ENCODE data around the gene TOM1. TPM values are rescaled to one million over a fixed set of nuclear protein-coding genes. Genes with fewer than 3 reads are reported as not detected.

Gene TOM1
- total and polyA plus RNA-seq, 9 donors, result 16.9 to 48.9 (median 39.1) TPM

DNA sequence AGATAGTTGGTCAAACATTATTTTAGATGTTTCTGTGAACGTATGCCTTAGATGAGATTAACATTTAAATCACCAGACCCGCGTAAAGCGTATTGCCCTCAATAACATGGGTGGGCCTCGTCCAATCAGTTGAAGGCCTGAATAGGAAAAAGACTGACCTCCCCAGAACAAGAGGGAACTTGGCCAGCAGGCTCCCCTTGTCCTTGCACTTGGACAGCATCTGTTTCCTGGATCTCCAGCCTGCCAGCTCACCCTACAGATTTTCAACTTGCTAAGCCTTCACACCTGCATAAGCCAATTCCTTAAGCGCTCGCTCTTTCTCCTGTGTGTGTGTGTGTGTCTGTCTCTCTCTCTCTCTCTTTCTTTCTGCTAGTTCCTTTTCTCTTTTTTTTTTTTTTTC, 8.2 kb downstream of the TOM1 start:
- intact Hi-C loops (cut with DNase I), result no loop called here
- TF ChIP-seq EP300 (IDR thresholded peaks at IDR 0.05) (no peak), POLR2A (IDR thresholded peaks at IDR 0.05) (no peak)
- TF ChIP-seq, protein P1, sequence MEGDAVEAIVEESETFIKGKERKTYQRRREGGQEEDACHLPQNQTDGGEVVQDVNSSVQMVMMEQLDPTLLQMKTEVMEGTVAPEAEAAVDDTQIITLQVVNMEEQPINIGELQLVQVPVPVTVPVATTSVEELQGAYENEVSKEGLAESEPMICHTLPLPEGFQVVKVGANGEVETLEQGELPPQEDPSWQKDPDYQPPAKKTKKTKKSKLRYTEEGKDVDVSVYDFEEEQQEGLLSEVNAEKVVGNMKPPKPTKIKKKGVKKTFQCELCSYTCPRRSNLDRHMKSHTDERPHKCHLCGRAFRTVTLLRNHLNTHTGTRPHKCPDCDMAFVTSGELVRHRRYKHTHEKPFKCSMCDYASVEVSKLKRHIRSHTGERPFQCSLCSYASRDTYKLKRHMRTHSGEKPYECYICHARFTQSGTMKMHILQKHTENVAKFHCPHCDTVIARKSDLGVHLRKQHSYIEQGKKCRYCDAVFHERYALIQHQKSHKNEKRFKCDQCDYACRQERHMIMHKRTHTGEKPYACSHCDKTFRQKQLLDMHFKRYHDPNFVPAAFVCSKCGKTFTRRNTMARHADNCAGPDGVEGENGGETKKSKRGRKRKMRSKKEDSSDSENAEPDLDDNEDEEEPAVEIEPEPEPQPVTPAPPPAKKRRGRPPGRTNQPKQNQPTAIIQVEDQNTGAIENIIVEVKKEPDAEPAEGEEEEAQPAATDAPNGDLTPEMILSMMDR (IDR thresholded peaks at IDR 0.05), result no peak
- no peaks in the 10 kb centered on the region for H3K9me3 ChIP-seq
- H3K4me1 ChIP-seq (ENCODE audit: insufficient read depth), result peaks cover 3% of the 10 kb centered on the region
- H3K36me3 ChIP-seq, result no peaks in the 10 kb centered on the region
- no peak for DNase-seq
- WGBS, 3 donors, result 88 to 92% (median 91%) methylated on average over 7 of the region's 7 CpGs
- no peak overlapping the region for H3K4me3 ChIP-seq
- no peak overlapping the region for H3K27ac ChIP-seq
- no peaks in the 10 kb centered on the region for H3K27me3 ChIP-seq

DNA sequence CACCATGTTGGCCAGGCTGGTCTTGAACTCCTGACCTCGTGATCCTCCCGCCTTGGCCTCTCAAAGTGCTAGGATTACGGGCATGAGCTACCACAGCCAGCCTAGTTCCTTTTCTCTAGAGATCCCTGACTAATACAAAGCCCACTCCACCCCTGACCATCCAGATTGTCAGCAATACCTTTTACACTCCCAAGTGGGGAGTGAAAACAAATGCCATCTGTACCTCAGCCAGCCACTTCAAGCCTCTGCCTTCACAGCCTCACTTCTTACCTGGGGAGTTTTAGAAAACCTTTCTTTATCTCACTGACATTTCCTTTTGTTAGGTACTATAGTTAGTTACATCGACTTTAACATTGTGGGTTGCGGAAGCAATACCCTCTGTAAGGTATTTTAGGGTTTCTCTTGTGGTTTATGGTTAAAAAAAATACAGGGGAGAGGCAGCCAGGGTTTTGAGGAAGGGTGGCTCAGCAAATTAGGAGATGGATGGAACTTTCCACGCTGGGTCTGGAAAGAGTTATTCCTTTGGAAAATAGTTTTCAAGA, 8.9 kb downstream of the TOM1 start:
- no peak for DNase-seq
- H3K36me3 ChIP-seq, result no peaks in the 10 kb centered on the region
- WGBS, 3 donors, result 87 to 92% (median 87%) methylated on average over 6 of the region's 6 CpGs

DNA sequence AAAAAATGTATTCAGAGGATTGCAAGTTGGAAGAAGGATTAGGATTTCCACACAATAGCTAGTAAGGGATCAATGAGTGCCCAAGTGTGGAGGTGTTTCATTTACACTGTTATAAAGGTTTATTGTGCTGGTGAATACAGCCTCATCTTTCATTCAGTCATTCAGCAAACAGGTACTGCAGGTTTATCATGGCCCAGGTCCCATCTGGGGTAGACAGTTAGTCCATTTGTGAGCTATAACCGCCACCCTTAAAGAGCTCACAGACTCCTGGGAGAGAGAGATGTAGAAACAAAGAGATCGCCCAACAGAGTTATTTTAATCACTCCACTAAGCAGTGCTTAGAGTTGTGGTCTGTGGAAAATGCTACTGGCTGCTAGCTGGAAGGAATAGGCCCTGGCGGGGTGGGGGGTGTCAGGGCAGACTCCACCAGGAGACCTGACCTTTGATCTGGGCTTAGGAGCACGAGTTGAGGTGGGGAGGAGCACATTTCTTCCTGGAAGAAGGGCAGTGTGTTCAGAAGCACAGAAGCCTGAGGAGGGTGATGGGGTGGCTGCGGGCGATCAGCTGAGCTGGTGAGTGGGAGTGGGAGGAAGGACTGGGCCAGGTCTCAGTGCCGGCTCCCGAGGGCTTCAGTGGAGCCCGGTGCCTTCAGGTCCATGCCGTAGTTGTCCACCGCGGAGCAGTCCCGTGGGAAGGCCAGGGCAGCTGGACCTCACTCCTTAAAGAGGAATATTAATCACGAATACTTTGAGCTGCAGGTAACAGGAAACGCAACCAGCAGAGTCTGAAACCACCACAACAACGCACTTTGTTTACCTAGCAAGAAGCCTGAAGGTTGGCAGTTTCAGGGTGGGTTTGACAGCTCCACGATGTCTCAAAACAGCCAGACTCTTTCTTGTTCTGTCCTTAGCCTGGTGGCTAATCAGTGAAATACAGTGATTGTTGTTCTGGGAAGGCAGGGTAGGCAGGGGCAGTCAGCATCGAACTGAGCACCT, 11.2 kb downstream of the TOM1 start:
- H3K4me1 ChIP-seq (ENCODE audit: insufficient read depth), result peaks cover 14% of the 10 kb centered on the region
- TF ChIP-seq EP300 (IDR thresholded peaks at IDR 0.05) (no peak), POLR2A (IDR thresholded peaks at IDR 0.05) (no peak)
- TF ChIP-seq, protein P1 (IDR thresholded peaks at IDR 0.05), result no peak
- H3K9me3 ChIP-seq, result no peaks in the 10 kb centered on the region
- H3K36me3 ChIP-seq, result no peaks in the 10 kb centered on the region
- H3K27me3 ChIP-seq, result no peaks in the 10 kb centered on the region
- peak in 2 of 5 donors; percentile 10 to 30 for DNase-seq
- H3K4me3 ChIP-seq, result no peak overlapping the region
- H3K27ac ChIP-seq, result no peak overlapping the region
- intact Hi-C loops (cut with DNase I), result no loop called here
- WGBS, 3 donors, result 60 to 67% (median 65%) methylated on average over 18 of the region's 18 CpGs

More for the DNA sequence above, 8.9 kb downstream of the TOM1 start:
- no peaks in the 10 kb centered on the region for H3K27me3 ChIP-seq
- no peaks in the 10 kb centered on the region for H3K9me3 ChIP-seq
- intact Hi-C loops (cut with DNase I), result no loop called here
- TF ChIP-seq POLR2A (IDR thresholded peaks at IDR 0.05) (no peak), EP300 (IDR thresholded peaks at IDR 0.05) (no peak)
- TF ChIP-seq, protein P1 (IDR thresholded peaks at IDR 0.05), result no peak
- H3K4me3 ChIP-seq, result no peak overlapping the region
- H3K4me1 ChIP-seq (ENCODE audit: insufficient read depth), result peaks cover 9% of the 10 kb centered on the region
- no peak overlapping the region for H3K27ac ChIP-seq

DNA sequence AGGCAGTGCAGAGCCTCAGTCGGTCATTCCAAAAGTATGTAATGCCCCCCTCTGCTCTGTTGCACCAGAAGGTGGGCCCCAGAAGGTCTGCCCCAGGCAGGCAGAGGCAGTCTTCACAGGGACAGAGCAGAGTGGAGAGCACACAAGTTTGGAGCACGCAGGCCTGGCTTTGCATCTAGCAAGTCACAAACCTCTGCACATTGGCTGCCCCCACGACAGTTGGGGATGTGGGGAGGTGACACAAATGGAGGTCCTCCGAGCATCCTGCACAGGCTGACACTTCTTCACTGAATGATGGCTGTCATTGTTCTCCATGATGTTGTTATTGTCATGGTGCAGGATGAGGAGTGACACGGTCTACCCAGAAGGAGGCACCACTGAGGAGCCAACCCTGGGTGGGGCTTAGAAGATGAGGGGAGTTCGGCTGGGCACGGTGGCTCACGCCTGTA, 11.9 kb downstream of the TOM1 start:
- H3K4me1 ChIP-seq (ENCODE audit: insufficient read depth), result peaks cover 10% of the 10 kb centered on the region
- no peak overlapping the region for H3K27ac ChIP-seq
- WGBS, 3 donors, result 86 to 91% (median 90%) methylated on average over 8 of the region's 8 CpGs

More for the DNA sequence above, 11.9 kb downstream of the TOM1 start:
- Histone ChIP-seq H3K36me3 (no peaks in the 10 kb centered on the region), H3K9me3 (no peaks in the 10 kb centered on the region), H3K27me3 (no peaks in the 10 kb centered on the region), H3K4me3 (no peak overlapping the region)
- peak in 2 of 5 donors; percentile 13 to 21 for DNase-seq
- intact Hi-C loops (cut with DNase I), result no loop called here
- TF ChIP-seq, protein P1 (IDR thresholded peaks at IDR 0.05), result no peak
- TF ChIP-seq EP300 (IDR thresholded peaks at IDR 0.05) (no peak), POLR2A (IDR thresholded peaks at IDR 0.05) (no peak)

Measured in ovary (tissue), 9 donors.